Measurements from ENCODE around the gene SLF2. TPM values are rescaled to one million over a fixed set of nuclear protein-coding genes. Genes with fewer than 3 reads are reported as not detected.

SLF2 gene
- total RNA-seq, 3 donors from 2014 or later (not counting 1 experiment from before 2014, with no cell fraction given), result 24.2 to 35.4 (median 30.9) TPM

GRCh38 chr10:100879741-100880360 is 32.9 kb upstream of the SLF2 start:
- no peak overlapping the region for H3K4me3 Mint-ChIP-seq
- no peak for TF ChIP-seq CTCF (IDR thresholded peaks at IDR 0.05)
- no peaks in the 10 kb centered on the region for H3K36me3 Mint-ChIP-seq
- no peaks in the 10 kb centered on the region for H3K4me1 ChIP-seq (ENCODE audit: control insufficient read depth, insufficient read depth, low read length)
- H3K27me3 ChIP-seq (ENCODE audit: control insufficient read depth, insufficient read depth, low read length), result no peaks in the 10 kb centered on the region
- ATAC-seq (no peak), DNase-seq (no peak)
- no peak overlapping the region for H3K27ac ChIP-seq (ENCODE audit: low read length)
- H3K4me1 Mint-ChIP-seq, result no peaks in the 10 kb centered on the region
- no peaks in the 10 kb centered on the region for H3K9me3 Mint-ChIP-seq
- no peaks in the 10 kb centered on the region for H3K36me3 ChIP-seq (ENCODE audit: control insufficient read depth, insufficient read depth, low read length)
- H3K27ac Mint-ChIP-seq, result no peak overlapping the region
- intact Hi-C loops (cut with micrococcal nuclease), result loop anchor here (2.0 kb wide), 1 partner anchor 209 kb away; no protein-coding TSS in a partner anchor
- no peak overlapping the region for H3K4me3 ChIP-seq (ENCODE audit: low read length)
- peaks cover 9 to 10% of the 10 kb centered on the region in 2 donors for H3K27me3 Mint-ChIP-seq (ENCODE audit: low read depth in 2 of 2)
- no peaks in the 10 kb centered on the region for H3K9me3 ChIP-seq (ENCODE audit: control insufficient read depth, insufficient read depth, low read length)
- 79% methylated on average over 9 of the region's 9 CpGs for whole genome bisulfite sequencing (ENCODE audit: insufficient coverage)

- no peak for DNase-seq
Observed at GRCh38 chr10:100881556-100882213, 31.1 kb upstream of the SLF2 start.

DNA sequence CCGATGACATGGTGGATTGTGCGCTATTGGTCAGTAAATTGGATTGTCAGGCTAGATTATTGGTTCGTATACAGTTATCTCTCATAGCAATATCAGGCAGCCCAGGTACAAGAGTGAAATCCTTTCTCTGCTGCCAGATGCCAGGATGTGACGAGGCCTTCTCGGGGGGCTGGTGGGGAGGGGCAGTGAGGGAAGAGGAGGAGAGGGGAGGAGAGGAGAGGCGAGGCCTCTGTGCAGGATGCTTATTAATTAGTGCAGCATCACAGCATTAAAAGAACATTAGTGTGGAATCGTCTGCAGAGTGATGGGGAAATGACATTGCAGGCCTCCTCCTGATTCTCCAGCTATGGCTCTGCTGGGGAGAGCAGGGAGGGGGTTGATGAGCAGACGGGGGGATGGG is 30.5 kb upstream of the SLF2 start:
- no peaks in the 10 kb centered on the region for H3K4me1 ChIP-seq (ENCODE audit: control insufficient read depth, insufficient read depth, low read length)
- no peaks in the 10 kb centered on the region for H3K36me3 Mint-ChIP-seq
- no peak overlapping the region for H3K27ac Mint-ChIP-seq
- no peak overlapping the region for H3K4me3 ChIP-seq (ENCODE audit: low read length)
- H3K27me3 Mint-ChIP-seq (ENCODE audit: low read depth in 2 of 2), result peaks cover 9 to 14% of the 10 kb centered on the region in 2 donors
- no peak for DNase-seq
- H3K4me3 Mint-ChIP-seq, result no peak overlapping the region
- no peak overlapping the region for H3K27ac ChIP-seq (ENCODE audit: low read length)
- H3K27me3 ChIP-seq (ENCODE audit: control insufficient read depth, insufficient read depth, low read length), result no peaks in the 10 kb centered on the region
- no peaks in the 10 kb centered on the region for H3K4me1 Mint-ChIP-seq
- no peak for ATAC-seq
- 78% methylated on average over 8 of the region's 8 CpGs for WGBS (ENCODE audit: insufficient coverage)
- H3K9me3 Mint-ChIP-seq, result no peaks in the 10 kb centered on the region
- no peaks in the 10 kb centered on the region for H3K36me3 ChIP-seq (ENCODE audit: control insufficient read depth, insufficient read depth, low read length)
- TF ChIP-seq CTCF (IDR thresholded peaks at IDR 0.05), result no peak
- H3K9me3 ChIP-seq (ENCODE audit: control insufficient read depth, insufficient read depth, low read length), result no peaks in the 10 kb centered on the region
- intact Hi-C loops (cut with micrococcal nuclease), result no loop called here

More at GRCh38 chr10:100881556-100882213, 31.1 kb upstream of the SLF2 start:
- no peaks in the 10 kb centered on the region for H3K9me3 Mint-ChIP-seq
- intact Hi-C loops (cut with micrococcal nuclease), result no loop called here
- TF ChIP-seq CTCF (IDR thresholded peaks at IDR 0.05), result no peak
- H3K27me3 Mint-ChIP-seq (ENCODE audit: low read depth in 2 of 2), result peaks cover 9 to 10% of the 10 kb centered on the region in 2 donors
- no peaks in the 10 kb centered on the region for H3K4me1 Mint-ChIP-seq
- H3K36me3 Mint-ChIP-seq, result no peaks in the 10 kb centered on the region
- no peak for ATAC-seq
- no peak overlapping the region for H3K4me3 ChIP-seq (ENCODE audit: low read length)
- no peaks in the 10 kb centered on the region for H3K27me3 ChIP-seq (ENCODE audit: control insufficient read depth, insufficient read depth, low read length)
- no peaks in the 10 kb centered on the region for H3K9me3 ChIP-seq (ENCODE audit: control insufficient read depth, insufficient read depth, low read length)
- no peak overlapping the region for H3K4me3 Mint-ChIP-seq
- no peaks in the 10 kb centered on the region for H3K36me3 ChIP-seq (ENCODE audit: control insufficient read depth, insufficient read depth, low read length)
- WGBS (ENCODE audit: insufficient coverage), result 75% methylated on average over 5 of the region's 5 CpGs
- no peaks in the 10 kb centered on the region for H3K4me1 ChIP-seq (ENCODE audit: control insufficient read depth, insufficient read depth, low read length)
- H3K27ac ChIP-seq (ENCODE audit: low read length), result no peak overlapping the region
- no peak overlapping the region for H3K27ac Mint-ChIP-seq
